Mucosa of rectum (tissue), 2 donors: Measurements from ENCODE around the gene ASB14.
A peak's percentile ranks its signal among the peaks of the same experiment; 100 is the strongest.

Experiments
- H3K27ac ChIP-seq, 2 donors: one replicate each; pipeline ENCODE4 v1.7.0; 2013; ENCODE audit warnings: inconsistent platforms in 2 of 2, low read depth in 2 of 2, low read length in 2 of 2
- H3K27me3 ChIP-seq, 2 donors: one replicate each; pipeline ENCODE4 v1.7.0; 2013; ENCODE audit warnings: low read length in 2 of 2; ENCODE audit not compliant: control insufficient read depth in 2 of 2, insufficient read depth in 2 of 2
- H3K36me3 ChIP-seq, 2 donors: one replicate each; pipeline ENCODE4 v1.7.0; 2013; ENCODE audit warnings: low read length in 2 of 2; ENCODE audit not compliant: control insufficient read depth in 2 of 2, insufficient read depth in 2 of 2
- H3K4me1 ChIP-seq, 2 donors: one replicate each; pipeline ENCODE4 v1.7.0; 2013; ENCODE audit warnings: low read length in 2 of 2, mild to moderate bottlenecking in 1 of 2; ENCODE audit not compliant: control insufficient read depth in 2 of 2, insufficient read depth in 2 of 2
- H3K4me3 ChIP-seq, 2 donors: one replicate each; pipeline ENCODE4 v1.7.0; 2013; ENCODE audit warnings: low read length in 2 of 2
- H3K9ac ChIP-seq, 2 donors: one replicate each; pipeline ENCODE4 v1.7.0; 2013; ENCODE audit warnings: low read length in 2 of 2, low read depth in 1 of 2, mild to moderate bottlenecking in 1 of 2
- H3K9me3 ChIP-seq, 2 donors: one replicate each; pipeline ENCODE4 v1.7.0; 2013; ENCODE audit warnings: low read length in 2 of 2; ENCODE audit not compliant: control insufficient read depth in 2 of 2
- donor health status: healthy.
- donor health status: Normal muscosa, but diverticular disease.

ASB14 gene

DNA sequence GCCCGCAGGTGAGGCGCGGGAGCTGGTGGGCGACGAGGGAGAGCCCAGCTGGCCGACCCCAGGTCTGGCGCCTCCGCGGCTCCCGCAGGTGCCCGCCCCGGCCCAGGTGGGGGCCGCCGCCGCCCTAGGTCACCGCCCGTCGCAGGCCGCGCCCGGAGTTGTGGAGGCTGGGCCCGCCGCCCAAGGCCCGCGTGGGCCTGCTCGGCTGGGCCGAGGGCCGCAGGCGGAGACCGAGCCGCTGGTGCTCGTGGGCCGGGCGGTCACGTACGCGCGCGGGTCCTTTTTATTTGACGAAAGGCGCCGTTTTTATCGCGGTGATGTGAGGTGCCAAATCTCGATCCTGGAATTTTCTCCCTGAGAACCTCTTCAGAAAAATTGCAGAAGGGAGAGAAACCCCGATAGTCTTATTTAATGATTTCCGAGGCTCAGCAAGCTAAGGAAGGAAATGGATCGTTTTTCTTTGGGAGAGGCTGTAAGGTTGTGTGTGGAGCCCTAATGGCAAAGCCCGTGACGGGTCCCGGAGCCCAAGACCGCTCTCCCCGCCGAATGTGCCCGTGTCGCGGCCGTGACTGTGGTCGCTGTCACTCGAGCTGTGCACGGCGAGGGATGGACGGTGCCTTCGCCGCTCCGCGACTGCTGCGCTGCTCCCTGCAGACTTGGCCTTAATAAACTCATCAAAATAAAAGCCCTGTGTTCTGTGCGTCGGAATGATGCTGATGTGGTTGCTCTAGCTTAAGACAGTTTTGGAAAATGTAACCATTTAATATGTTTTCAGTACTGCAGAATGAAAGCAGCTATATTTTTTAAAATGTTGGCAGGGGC is 64.3 kb downstream of the ASB14 start:
- no peaks in the 10 kb centered on the region for H3K36me3 ChIP-seq
- H3K9ac ChIP-seq, result peak overlapping the region; percentile 86
- H3K4me3 ChIP-seq, result peak overlapping the region; percentile 83 to 94
- H3K27ac ChIP-seq, result peak overlapping the region; percentile 88 to 92
- no peaks in the 10 kb centered on the region for H3K27me3 ChIP-seq
- peaks cover 2 to 9% of the 10 kb centered on the region in 2 donors for H3K4me1 ChIP-seq
- no peaks in the 10 kb centered on the region for H3K9me3 ChIP-seq

DNA sequence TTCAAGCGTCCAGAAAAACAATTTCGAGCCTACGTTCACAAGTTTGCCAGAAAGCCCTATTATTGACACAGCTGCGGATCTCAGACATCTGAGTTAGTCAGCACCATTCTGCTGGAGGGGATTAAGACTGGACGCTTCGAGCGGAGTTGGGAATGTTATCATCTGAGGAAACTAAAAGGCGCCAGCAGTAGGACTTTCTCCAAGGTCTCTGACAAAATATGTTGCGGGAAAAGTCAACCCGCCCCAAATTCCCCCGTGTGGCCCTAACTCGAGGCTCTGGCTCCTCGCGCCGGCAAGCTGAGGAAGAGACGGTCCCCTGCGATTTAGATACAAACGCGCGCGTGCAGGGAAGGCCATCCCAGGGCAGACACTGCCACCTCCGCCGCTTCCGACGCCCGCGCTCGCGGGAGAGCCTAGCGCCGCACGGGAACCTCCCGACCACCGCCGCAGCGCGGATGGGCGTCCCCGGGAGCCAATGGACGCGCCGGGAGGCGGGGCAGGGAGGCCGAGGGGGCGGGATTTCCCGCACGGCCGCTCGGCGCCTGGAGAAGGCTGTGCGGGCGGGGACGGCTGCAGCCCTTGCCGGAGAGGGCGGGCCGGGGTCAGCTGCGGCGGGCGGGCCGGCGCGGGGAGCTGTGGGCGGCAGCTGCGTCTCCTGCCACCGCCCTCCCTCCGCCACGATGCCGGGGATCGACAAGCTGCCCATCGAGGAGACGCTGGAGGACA is 65.1 kb downstream of the ASB14 start, which contains the start of gene APPL1:
APPL1 (plus strand) TSS at position 526 of the 726 bp plus-strand sequence; CDS start at position 681, 155 bp downstream.
- Histone ChIP-seq H3K9ac (peak within 1 kb of the TSS; percentile 86), H3K36me3 (no peaks in the 10 kb centered on the region), H3K9me3 (no peaks in the 10 kb centered on the region), H3K27ac (peak within 1 kb of the TSS; percentile 88 to 92), H3K4me1 (peaks cover 2 to 9% of the 10 kb centered on the region in 2 donors), H3K4me3 (peak within 1 kb of the TSS; percentile 83 to 94), H3K27me3 (no peaks in the 10 kb centered on the region)

DNA sequence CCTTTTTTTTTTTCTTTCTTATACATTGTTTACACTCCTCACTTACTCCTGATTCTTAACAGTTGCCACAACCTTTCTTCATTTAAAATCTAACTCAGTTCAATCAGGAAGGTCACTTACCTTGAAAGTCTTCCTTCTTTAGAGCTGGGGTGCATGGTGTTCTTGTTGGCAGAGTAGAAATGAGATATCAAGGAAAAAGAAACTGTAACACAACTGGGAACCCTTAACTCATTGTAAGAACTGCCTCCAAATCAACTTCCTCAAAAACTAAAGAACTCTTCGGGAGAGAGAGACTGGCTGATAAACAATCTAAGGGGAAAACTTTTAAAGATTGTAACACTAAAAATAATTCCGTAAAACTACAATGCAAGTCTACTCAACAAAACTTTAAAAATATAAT is 66.3 kb downstream of the ASB14 start:
- no peaks in the 10 kb centered on the region for H3K36me3 ChIP-seq
- H3K4me1 ChIP-seq, result peaks cover 2 to 9% of the 10 kb centered on the region in 2 donors
- H3K27me3 ChIP-seq, result no peaks in the 10 kb centered on the region
- H3K9me3 ChIP-seq, result no peaks in the 10 kb centered on the region
- no peak overlapping the region for H3K27ac ChIP-seq
- H3K9ac ChIP-seq, result no peak overlapping the region
- H3K4me3 ChIP-seq, result no peak overlapping the region

DNA sequence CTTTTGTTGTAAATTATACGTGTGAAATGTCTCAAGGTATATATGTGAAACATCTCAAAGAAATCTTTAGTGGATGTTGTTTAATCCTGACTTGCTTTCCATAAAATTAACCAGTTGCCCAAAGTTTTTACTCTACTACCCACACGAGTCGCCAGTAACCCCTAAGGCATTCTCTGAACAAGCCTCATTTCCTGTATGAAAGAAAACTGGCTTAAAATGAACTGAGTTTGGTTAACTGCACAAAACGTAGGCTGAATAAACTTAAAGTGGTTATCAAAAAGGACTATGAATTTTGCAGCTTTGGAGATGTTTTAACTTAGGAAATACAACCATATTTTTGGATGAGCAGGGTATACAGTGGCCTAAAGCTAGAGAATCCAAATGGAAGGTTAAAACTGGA is 67.6 kb downstream of the ASB14 start:
- H3K27me3 ChIP-seq, result no peaks in the 10 kb centered on the region
- no peak overlapping the region for H3K27ac ChIP-seq
- peaks cover 2 to 9% of the 10 kb centered on the region in 2 donors for H3K4me1 ChIP-seq
- no peaks in the 10 kb centered on the region for H3K36me3 ChIP-seq
- no peaks in the 10 kb centered on the region for H3K9me3 ChIP-seq
- H3K4me3 ChIP-seq, result no peak overlapping the region
- no peak overlapping the region for H3K9ac ChIP-seq

DNA sequence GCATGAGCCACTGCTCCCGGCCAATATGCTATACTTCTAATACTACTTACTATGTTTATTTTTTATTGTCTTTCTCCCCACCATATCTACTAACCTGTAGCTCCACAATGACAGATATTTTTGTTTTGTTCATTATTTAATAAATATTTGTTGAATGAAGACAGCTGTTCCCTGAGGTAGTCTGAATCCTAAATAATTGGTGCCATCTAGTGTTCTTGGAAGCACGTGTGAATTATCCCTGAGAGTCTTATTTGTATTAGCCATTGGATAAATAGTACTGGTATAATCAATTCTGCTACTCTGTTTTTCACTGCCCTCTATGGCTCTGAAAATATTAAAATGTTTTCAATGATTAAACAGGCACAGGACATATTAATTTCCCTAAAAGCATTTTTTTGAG is 70.6 kb downstream of the ASB14 start:
- H3K4me1 ChIP-seq, result no peaks in the 10 kb centered on the region
- no peaks in the 10 kb centered on the region for H3K9me3 ChIP-seq
- no peak overlapping the region for H3K27ac ChIP-seq
- H3K27me3 ChIP-seq, result no peaks in the 10 kb centered on the region
- H3K9ac ChIP-seq, result no peak overlapping the region
- no peak overlapping the region for H3K4me3 ChIP-seq
- no peaks in the 10 kb centered on the region for H3K36me3 ChIP-seq
